Body of pancreas (tissue), 4 donors: ENCODE results near the gene ARID1B. TPM values are rescaled to one million over a fixed set of nuclear protein-coding genes. Genes with fewer than 3 reads are reported as not detected.

ENCODE experiments used
- ATAC-seq: fragments of 150-250 bp; one replicate; pipeline ENCODE4 v1.9.1; 2016
- DNase-seq, 4 donors: peaks; one replicate each; pipeline ENCODE4 v3.0.0-alpha.2; 2019
- H3K27ac ChIP-seq, 4 donors: fragments of 200-600 bp; sonication (generic); 1 replicate in 3 of 4; 2 replicates in 1 of 4; pipeline versions ENCODE4 v1.5.1 to v1.6.1; 2016 to 2019; ENCODE audit warnings: mild to moderate bottlenecking in 1 of 4, mixed read lengths in 1 of 4, moderate library complexity in 1 of 4
- H3K27me3 ChIP-seq, 2 donors: fragments of 200-600 bp; sonication (generic); one replicate each; pipeline ENCODE4 v1.6.0; 2016; ENCODE audit warnings: mild to moderate bottlenecking in 1 of 2
- H3K36me3 ChIP-seq, 2 donors: fragments of 200-600 bp; sonication (generic); replicated peaks in 1 of 2; 2 replicates each; pipeline ENCODE4 v1.5.1; 2016; ENCODE audit warnings: low read depth in 2 of 2; ENCODE audit not compliant: insufficient read depth in 1 of 2
- H3K4me1 ChIP-seq: fragments of 200-600 bp; sonication (generic); one replicate; pipeline ENCODE4 v1.6.0; 2016
- H3K4me3 ChIP-seq, 2 donors: fragments of 200-600 bp; sonication (generic); 1 replicate in 1 of 2; 2 replicates in 1 of 2; pipeline ENCODE4 v1.5.1; 2016 to 2019
- H3K9me3 ChIP-seq, 3 donors: fragments of 200-600 bp; sonication (generic); 1 replicate in 2 of 3; 2 replicates in 1 of 3; pipeline ENCODE4 v1.5.1; 2016
- POLR2A ChIP-seq, 3 donors: fragments of 450-650 bp; IDR thresholded peaks; one replicate each; pipeline ENCODE4 v1.6.1; 2016; ENCODE audit warnings: antibody characterized with exemption in 3 of 3, mild to moderate bottlenecking in 2 of 3
- WGBS, 2 donors: methylation state at CpG; one replicate each; pipeline ENCODE4 v1.1.5; 2017; 5-methylcytosine and 5-hydroxymethylcytosine counted together
- intact Hi-C: fragments of 100-400 bp; cut with DNase I; formaldehyde crosslinking; loops from one replicate; pipeline ENCODE4 v1.15.1; 2023
- total RNA-seq, 2 donors: library from RNA; depleted of rRNA; stranded (reverse); fragments of >200 nt; gene quantifications; one replicate each; pipeline ENCODE4 v1.1.0, GENCODE V29; 2016
- TF ChIP-seq, protein P1 (sequence below), 7 experiments: fragments of 450-650 bp in 4 of 7; fragments of 200-600 bp in 3 of 7; sonication (generic) in 3 of 7; IDR thresholded peaks; one replicate each; pipeline ENCODE4 v1.5.1; 2016 to 2019; ENCODE audit warnings: antibody characterized with exemption in 7 of 7

ARID1B gene
- total RNA-seq, 2 donors from 2014 or later, result 71.5 to 85.1 TPM

DNA sequence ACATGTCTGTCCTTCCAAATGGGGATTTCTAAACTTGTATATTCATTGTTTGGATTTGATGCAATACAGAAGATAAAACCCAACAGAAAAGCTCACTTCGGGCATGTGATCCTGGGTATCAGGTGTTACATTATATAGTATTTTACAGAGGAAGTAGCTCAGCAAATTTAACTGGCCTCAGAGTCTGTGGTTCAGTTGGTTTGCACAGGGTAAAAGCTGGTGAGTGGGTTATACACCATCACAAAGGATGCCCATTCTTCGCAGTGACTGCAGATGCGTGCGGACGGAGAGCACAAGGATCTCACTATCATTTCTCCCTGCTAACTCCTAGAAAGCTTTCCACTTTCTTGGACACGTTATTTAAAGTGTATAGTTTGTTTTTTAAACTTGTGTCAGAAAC is 309.5 kb downstream of the ARID1B start:
- no peak for TF ChIP-seq POLR2A (IDR thresholded peaks at IDR 0.05)
- TF ChIP-seq, protein P1, sequence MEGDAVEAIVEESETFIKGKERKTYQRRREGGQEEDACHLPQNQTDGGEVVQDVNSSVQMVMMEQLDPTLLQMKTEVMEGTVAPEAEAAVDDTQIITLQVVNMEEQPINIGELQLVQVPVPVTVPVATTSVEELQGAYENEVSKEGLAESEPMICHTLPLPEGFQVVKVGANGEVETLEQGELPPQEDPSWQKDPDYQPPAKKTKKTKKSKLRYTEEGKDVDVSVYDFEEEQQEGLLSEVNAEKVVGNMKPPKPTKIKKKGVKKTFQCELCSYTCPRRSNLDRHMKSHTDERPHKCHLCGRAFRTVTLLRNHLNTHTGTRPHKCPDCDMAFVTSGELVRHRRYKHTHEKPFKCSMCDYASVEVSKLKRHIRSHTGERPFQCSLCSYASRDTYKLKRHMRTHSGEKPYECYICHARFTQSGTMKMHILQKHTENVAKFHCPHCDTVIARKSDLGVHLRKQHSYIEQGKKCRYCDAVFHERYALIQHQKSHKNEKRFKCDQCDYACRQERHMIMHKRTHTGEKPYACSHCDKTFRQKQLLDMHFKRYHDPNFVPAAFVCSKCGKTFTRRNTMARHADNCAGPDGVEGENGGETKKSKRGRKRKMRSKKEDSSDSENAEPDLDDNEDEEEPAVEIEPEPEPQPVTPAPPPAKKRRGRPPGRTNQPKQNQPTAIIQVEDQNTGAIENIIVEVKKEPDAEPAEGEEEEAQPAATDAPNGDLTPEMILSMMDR (IDR thresholded peaks at IDR 0.05), result no peak
- ATAC-seq (no peak), DNase-seq (no peak)
- H3K27ac ChIP-seq, result no peak overlapping the region
- peaks cover 10% of the 10 kb centered on the region for H3K4me1 ChIP-seq
- no peaks in the 10 kb centered on the region for H3K9me3 ChIP-seq
- peaks cover 0 to 4% of the 10 kb centered on the region in 2 donors for H3K36me3 ChIP-seq
- WGBS, 2 donors, result 87 to 95% methylated on average over 6 of the region's 6 CpGs
- H3K4me3 ChIP-seq, result no peak overlapping the region
- intact Hi-C loops, result no loop called here
- no peaks in the 10 kb centered on the region for H3K27me3 ChIP-seq

DNA sequence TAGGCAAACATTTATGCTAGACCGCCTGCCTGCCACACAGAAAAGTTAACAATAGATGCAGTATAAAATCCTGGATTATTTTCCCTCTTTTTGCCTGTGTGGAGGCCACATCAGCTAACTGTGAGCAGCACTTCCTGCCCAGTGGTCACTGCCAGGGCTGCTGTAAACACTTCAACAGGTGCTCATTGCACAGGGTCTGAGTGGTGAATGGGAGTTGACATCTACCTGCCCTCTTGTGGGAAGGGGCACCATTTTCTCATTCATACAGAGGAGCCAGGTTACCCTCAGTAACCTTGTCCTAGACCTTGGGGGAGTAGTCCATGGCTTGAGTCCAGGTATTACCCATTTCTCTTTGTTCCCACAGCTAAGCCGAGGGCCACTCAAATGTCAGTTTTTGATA is 310.8 kb downstream of the ARID1B start:
- intact Hi-C loops, result no loop called here
- TF ChIP-seq, protein P1 (IDR thresholded peaks at IDR 0.05), result no peak
- TF ChIP-seq POLR2A (IDR thresholded peaks at IDR 0.05), result no peak
- H3K4me1 ChIP-seq, result peaks cover 10% of the 10 kb centered on the region
- peaks cover 0 to 4% of the 10 kb centered on the region in 2 donors for H3K36me3 ChIP-seq
- no peaks in the 10 kb centered on the region for H3K9me3 ChIP-seq
- no peak overlapping the region for H3K4me3 ChIP-seq
- ATAC-seq, result no peak
- 66 to 71% methylated on average over 2 of the region's 2 CpGs for WGBS, 2 donors
- no peaks in the 10 kb centered on the region for H3K27me3 ChIP-seq
- H3K27ac ChIP-seq, result no peak overlapping the region
- peak in 2 of 4 donors; percentile 36 to 50 for DNase-seq

DNA sequence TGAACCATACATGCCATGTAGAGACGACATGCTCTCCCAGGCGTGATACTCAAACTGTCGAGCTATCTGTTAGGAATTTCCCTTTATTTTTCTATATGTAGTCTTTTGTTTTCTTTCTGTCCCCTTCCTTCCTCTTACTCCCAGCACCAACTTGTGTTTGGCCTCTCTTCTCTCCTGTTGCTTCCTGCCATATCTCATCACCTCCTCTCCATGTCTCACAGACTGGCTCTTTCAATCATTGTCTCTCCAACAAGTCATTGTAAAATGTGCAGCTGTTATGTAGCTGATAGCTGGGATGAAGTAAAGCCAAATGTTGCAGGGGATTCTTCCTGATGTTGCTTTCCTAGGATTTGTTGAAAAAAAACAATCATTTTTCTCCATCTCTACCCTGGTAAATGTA is 311.7 kb downstream of the ARID1B start:
- Histone ChIP-seq H3K27ac (no peak overlapping the region), H3K4me1 (peaks cover 18% of the 10 kb centered on the region), H3K36me3 (peaks cover 0 to 4% of the 10 kb centered on the region in 2 donors), H3K27me3 (no peaks in the 10 kb centered on the region), H3K4me3 (no peak overlapping the region), H3K9me3 (no peaks in the 10 kb centered on the region)
- intact Hi-C loops, result no loop called here
- 89 to 90% methylated on average over 3 of the region's 3 CpGs for WGBS, 2 donors
- no peak for DNase-seq
- no peak for ATAC-seq
- no peak for TF ChIP-seq POLR2A (IDR thresholded peaks at IDR 0.05)
- TF ChIP-seq, protein P1 (IDR thresholded peaks at IDR 0.05), result no peak

DNA sequence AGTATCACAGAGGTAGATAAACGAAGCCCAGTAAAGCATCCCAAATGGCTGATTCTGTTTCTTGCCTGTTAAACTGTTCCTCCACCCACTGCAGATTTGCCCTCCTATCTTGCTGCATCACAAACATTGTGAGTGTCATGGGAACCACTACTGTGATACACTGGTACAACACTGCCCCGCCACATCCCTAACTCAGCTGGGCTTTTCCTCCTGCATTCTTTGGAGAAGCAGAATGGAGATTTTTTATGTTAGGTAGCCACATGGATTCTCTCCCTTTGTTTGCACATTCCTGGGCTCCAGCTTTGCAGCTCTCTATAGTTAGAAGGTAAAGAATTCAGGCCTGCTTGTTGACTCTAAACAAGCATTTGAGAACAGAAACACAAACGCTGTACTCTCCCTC is 312.1 kb downstream of the ARID1B start:
- WGBS, 2 donors, result 74 to 80% methylated on average over 3 of the region's 3 CpGs
- DNase-seq (no peak), ATAC-seq (no peak)

DNA sequence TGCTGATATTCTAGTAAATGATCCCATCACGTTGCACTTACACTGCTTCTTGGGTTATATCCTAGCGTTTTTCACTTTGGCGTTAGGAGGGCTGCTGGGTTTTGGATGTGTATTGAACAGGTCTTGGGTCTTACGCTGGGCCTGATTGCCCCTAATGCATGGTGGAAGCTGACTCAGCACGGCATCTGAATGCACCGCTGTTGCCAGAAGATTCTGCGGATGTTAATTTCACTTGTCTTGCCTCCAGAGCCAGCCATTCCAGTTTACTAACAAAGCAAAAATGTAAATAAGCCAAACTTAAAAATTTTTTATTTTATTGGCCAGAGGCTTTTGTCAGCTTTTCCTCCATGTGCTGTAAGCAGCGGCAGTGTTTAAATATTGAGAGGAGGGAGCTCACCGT is 312.7 kb downstream of the ARID1B start:
- TF ChIP-seq, protein P1 (IDR thresholded peaks at IDR 0.05), result no peak
- TF ChIP-seq POLR2A (IDR thresholded peaks at IDR 0.05), result no peak
- Histone ChIP-seq H3K4me1 (peaks cover 26% of the 10 kb centered on the region), H3K27me3 (no peaks in the 10 kb centered on the region), H3K9me3 (no peaks in the 10 kb centered on the region), H3K27ac (no peak overlapping the region), H3K36me3 (peaks cover 0 to 4% of the 10 kb centered on the region in 2 donors), H3K4me3 (no peak overlapping the region)
- intact Hi-C loops, result no loop called here
- ATAC-seq (no peak), DNase-seq (no peak)
- WGBS, 2 donors, result 71 to 84% methylated on average over 9 of the region's 9 CpGs

More for the DNA sequence above, 312.1 kb downstream of the ARID1B start:
- Histone ChIP-seq H3K27me3 (no peaks in the 10 kb centered on the region), H3K27ac (no peak overlapping the region), H3K9me3 (no peaks in the 10 kb centered on the region), H3K4me3 (no peak overlapping the region), H3K36me3 (peaks cover 0 to 4% of the 10 kb centered on the region in 2 donors), H3K4me1 (peaks cover 22% of the 10 kb centered on the region)
- TF ChIP-seq, protein P1 (IDR thresholded peaks at IDR 0.05), result no peak
- no peak for TF ChIP-seq POLR2A (IDR thresholded peaks at IDR 0.05)
- intact Hi-C loops, result no loop called here
